HepG2 (cell line): ENCODE results near the gene NBR1. TPM values are rescaled to one million over a fixed set of nuclear protein-coding genes. Genes with fewer than 3 reads are reported as not detected.

Experiments used
- AKAP8 ChIP-seq: sonication (generic); formaldehyde crosslinking; IDR thresholded peaks from 2 replicates; pipeline ENCODE4 v1.5.1; 2020; ENCODE audit warnings: mild to moderate bottlenecking, missing genetic modification reagents
- CBX1 ChIP-seq: IDR thresholded peaks from one replicate; pipeline ENCODE4 v1.6.1; 2016; ENCODE audit warnings: antibody characterized with exemption, low read depth
- DR1 ChIP-seq: sonication (generic); formaldehyde crosslinking; IDR thresholded peaks from 2 replicates; pipeline ENCODE4 v1.8.0; 2021; ENCODE audit warnings: mild to moderate bottlenecking, missing genetic modification reagents, inconsistent platforms
- HBP1 ChIP-seq: IDR thresholded peaks from 2 replicates; pipeline ENCODE4 v1.6.1; 2016; ENCODE audit warnings: low read depth, control low read depth
- HDAC2 ChIP-seq: sonication (generic); formaldehyde crosslinking; IDR thresholded peaks from 2 replicates; pipeline ENCODE4 v1.4.0; 2020; ENCODE audit warnings: missing genetic modification reagents
- MAX ChIP-seq: IDR thresholded peaks from 2 replicates; pipeline ENCODE4 v1.6.1; 2012; ENCODE audit warnings: inconsistent platforms
- MEF2D ChIP-seq: sonication (generic); formaldehyde crosslinking; IDR thresholded peaks from 2 replicates; pipeline ENCODE4 v1.5.1; 2020; ENCODE audit warnings: mild to moderate bottlenecking, missing genetic modification reagents
- NFYC ChIP-seq: IDR thresholded peaks from 2 replicates; pipeline ENCODE4 v1.6.1; 2016; ENCODE audit warnings: missing genetic modification reagents, missing compliant biosample characterization
- POGK ChIP-seq: sonication (generic); formaldehyde crosslinking; conservative IDR thresholded peaks from 2 replicates; pipeline ENCODE4 v1.8.0; 2022; ENCODE audit warnings: mild to moderate bottlenecking, moderate library complexity, missing genetic modification reagents
- POGZ ChIP-seq: sonication (generic); formaldehyde crosslinking; IDR thresholded peaks from 2 replicates; pipeline ENCODE4 v1.4.0; 2020; ENCODE audit warnings: mild to moderate bottlenecking, missing genetic modification reagents
- PTBP1 ChIP-seq: fragments of 200-400 bp; formaldehyde crosslinking; IDR thresholded peaks from 2 replicates; pipeline ENCODE4 v1.6.1; 2018; ENCODE audit warnings: low read length, low read depth; ENCODE audit not compliant: poor library complexity, severe bottlenecking
- SOX13 ChIP-seq, 3 experiments: fragments of 450-650 bp in 1 of 3; sonication (generic) in 1 of 3; formaldehyde crosslinking in 1 of 3; IDR thresholded peaks in 2 of 3; conservative IDR thresholded peaks in 1 of 3; 2 replicates each; pipeline versions ENCODE4 v1.5.0 to v1.6.1; 2016 to 2020; ENCODE audit warnings: antibody characterized with exemption in 1 of 3, mild to moderate bottlenecking in 1 of 3, missing compliant biosample characterization in 1 of 3, missing genetic modification reagents in 1 of 3, moderate library complexity in 1 of 3
- SOX5 ChIP-seq: IDR thresholded peaks from 2 replicates; pipeline ENCODE4 v1.6.1; 2016; ENCODE audit warnings: borderline replicate concordance
- ZMAT3 ChIP-seq: sonication (generic); formaldehyde crosslinking; conservative IDR thresholded peaks from 2 replicates; pipeline ENCODE4 v1.7.0; 2021; ENCODE audit warnings: missing genetic modification reagents
- ZNF83 ChIP-seq: sonication (generic); formaldehyde crosslinking; IDR thresholded peaks from 2 replicates; pipeline ENCODE4 v1.4.0; 2020; ENCODE audit warnings: missing genetic modification reagents, mild to moderate bottlenecking, borderline replicate concordance
- ZSCAN22 ChIP-seq: sonication (generic); formaldehyde crosslinking; IDR thresholded peaks from 2 replicates; pipeline ENCODE4 v1.4.0; 2020; ENCODE audit warnings: mild to moderate bottlenecking, missing genetic modification reagents
- ZSCAN29 ChIP-seq: sonication (generic); formaldehyde crosslinking; conservative IDR thresholded peaks from 2 replicates; pipeline ENCODE4 v1.4.0; 2020; ENCODE audit warnings: mild to moderate bottlenecking, missing genetic modification reagents
- polyA plus RNA-seq, 8 experiments: library from polyadenylated mRNA; depleted of rRNA in 3 of 8; stranded (reverse) in 7 of 8; unstranded in 1 of 8; fragments of >200 nt; fragmentation: Illumina TruSeq in 4 of 8; extraction: Trizol in 4 of 8; gene quantifications; 2 replicates each; pipeline versions ENCODE4 v1.2.1 to v1.2.3, GENCODE V29; 2011 to 2016; ENCODE audit warnings: low read depth in 4 of 8, missing spikeins in 1 of 8, mixed read lengths in 1 of 8; ENCODE audit not compliant: insufficient read depth in 1 of 8
- total RNA-seq, 5 experiments: library from RNA; depleted of rRNA; stranded (reverse); fragments of >200 nt; fragmentation: Illumina TruSeq; extraction: Trizol; gene quantifications; 2 replicates each; pipeline ENCODE4 v1.2.3, GENCODE V29; 2016; ENCODE audit warnings: low read depth in 1 of 5
- TF ChIP-seq, protein P1 (sequence below): IDR thresholded peaks from 2 replicates; pipeline ENCODE4 v1.6.1; 2016; ENCODE audit warnings: missing compliant biosample characterization, missing genetic modification reagents, borderline replicate concordance
- TF ChIP-seq, protein P2 (sequence below): IDR thresholded peaks from 2 replicates; pipeline ENCODE4 v1.6.1; 2012; ENCODE audit warnings: low read length, improper control_type of control experiment

Gene NBR1
- total and polyA plus RNA-seq, 2 of the 13 experiments (the other 11 are each of a cell fraction or from before 2014, with no cell fraction given) = 51.7 to 121 TPM

GRCh38 chr17:43169561-43170139 lies 1.4 kb upstream of the NBR1 start (continued):
- TF ChIP-seq SOX13 (IDR thresholded peaks at IDR 0.05) = 0 out of 2 replicates have a peak, but pooled peaks have one; percentile 26
- TF ChIP-seq SOX13 (CRISPR knock-in tag; conservative IDR thresholded peaks at IDR 0.05 in 1 of 2, IDR thresholded peaks at IDR 0.05 in 1 of 2) = peak in 1 of 2 experiments; percentile 73; a peak in 1 of 4 replicates
- no peak for TF ChIP-seq SOX5
- TF ChIP-seq ZSCAN22 = 0 out of 2 replicates have a peak, but pooled peaks have one; percentile 16
- TF ChIP-seq, protein P1, sequence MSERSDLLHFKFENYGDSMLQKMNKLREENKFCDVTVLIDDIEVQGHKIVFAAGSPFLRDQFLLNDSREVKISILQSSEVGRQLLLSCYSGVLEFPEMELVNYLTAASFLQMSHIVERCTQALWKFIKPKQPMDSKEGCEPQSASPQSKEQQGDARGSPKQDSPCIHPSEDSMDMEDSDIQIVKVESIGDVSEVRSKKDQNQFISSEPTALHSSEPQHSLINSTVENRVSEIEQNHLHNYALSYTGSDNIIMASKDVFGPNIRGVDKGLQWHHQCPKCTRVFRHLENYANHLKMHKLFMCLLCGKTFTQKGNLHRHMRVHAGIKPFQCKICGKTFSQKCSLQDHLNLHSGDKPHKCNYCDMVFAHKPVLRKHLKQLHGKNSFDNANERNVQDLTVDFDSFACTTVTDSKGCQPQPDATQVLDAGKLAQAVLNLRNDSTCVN (CRISPR knock-in tag) = no peak
- peak; percentile 68; the same call in 1 of the 2 replicates for TF ChIP-seq ZMAT3 (CRISPR knock-in tag)
- peak; percentile 79 for TF ChIP-seq POGK (CRISPR knock-in tag)
- TF ChIP-seq, protein P2, sequence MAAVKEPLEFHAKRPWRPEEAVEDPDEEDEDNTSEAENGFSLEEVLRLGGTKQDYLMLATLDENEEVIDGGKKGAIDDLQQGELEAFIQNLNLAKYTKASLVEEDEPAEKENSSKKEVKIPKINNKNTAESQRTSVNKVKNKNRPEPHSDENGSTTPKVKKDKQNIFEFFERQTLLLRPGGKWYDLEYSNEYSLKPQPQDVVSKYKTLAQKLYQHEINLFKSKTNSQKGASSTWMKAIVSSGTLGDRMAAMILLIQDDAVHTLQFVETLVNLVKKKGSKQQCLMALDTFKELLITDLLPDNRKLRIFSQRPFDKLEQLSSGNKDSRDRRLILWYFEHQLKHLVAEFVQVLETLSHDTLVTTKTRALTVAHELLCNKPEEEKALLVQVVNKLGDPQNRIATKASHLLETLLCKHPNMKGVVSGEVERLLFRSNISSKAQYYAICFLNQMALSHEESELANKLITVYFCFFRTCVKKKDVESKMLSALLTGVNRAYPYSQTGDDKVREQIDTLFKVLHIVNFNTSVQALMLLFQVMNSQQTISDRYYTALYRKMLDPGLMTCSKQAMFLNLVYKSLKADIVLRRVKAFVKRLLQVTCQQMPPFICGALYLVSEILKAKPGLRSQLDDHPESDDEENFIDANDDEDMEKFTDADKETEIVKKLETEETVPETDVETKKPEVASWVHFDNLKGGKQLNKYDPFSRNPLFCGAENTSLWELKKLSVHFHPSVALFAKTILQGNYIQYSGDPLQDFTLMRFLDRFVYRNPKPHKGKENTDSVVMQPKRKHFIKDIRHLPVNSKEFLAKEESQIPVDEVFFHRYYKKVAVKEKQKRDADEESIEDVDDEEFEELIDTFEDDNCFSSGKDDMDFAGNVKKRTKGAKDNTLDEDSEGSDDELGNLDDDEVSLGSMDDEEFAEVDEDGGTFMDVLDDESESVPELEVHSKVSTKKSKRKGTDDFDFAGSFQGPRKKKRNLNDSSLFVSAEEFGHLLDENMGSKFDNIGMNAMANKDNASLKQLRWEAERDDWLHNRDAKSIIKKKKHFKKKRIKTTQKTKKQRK = no peak
- TF ChIP-seq HDAC2 (CRISPR knock-in tag) = peak; percentile 56; the same call in 1 of the 2 replicates
- 0 out of 2 replicates have a peak, but pooled peaks have one; percentile 36 for TF ChIP-seq DR1 (CRISPR knock-in tag)
- no peak for TF ChIP-seq POGZ
- 0 out of 2 replicates have a peak, but pooled peaks have one; percentile 42 for TF ChIP-seq AKAP8 (CRISPR knock-in tag)
- no peak for TF ChIP-seq NFYC (CRISPR knock-in tag)
- peak; percentile 38 for TF ChIP-seq PTBP1
- TF ChIP-seq CBX1 = no peak
- TF ChIP-seq MAX = peak; percentile 92
- no peak for TF ChIP-seq MEF2D (CRISPR knock-in tag)
- TF ChIP-seq ZNF83 (CRISPR knock-in tag) = peak; percentile 71; the same call in 1 of the 2 replicates
- no peak; the same call in 1 of the 2 replicates for TF ChIP-seq ZSCAN29
- TF ChIP-seq HBP1 (CRISPR knock-in tag) = peak; percentile 35; the same call in 1 of the 2 replicates
